ENCODE measurements around the gene CDHR5. TPM values are rescaled to one million over a fixed set of nuclear protein-coding genes. Genes with fewer than 3 reads are reported as not detected.

Gene CDHR5, protein sequence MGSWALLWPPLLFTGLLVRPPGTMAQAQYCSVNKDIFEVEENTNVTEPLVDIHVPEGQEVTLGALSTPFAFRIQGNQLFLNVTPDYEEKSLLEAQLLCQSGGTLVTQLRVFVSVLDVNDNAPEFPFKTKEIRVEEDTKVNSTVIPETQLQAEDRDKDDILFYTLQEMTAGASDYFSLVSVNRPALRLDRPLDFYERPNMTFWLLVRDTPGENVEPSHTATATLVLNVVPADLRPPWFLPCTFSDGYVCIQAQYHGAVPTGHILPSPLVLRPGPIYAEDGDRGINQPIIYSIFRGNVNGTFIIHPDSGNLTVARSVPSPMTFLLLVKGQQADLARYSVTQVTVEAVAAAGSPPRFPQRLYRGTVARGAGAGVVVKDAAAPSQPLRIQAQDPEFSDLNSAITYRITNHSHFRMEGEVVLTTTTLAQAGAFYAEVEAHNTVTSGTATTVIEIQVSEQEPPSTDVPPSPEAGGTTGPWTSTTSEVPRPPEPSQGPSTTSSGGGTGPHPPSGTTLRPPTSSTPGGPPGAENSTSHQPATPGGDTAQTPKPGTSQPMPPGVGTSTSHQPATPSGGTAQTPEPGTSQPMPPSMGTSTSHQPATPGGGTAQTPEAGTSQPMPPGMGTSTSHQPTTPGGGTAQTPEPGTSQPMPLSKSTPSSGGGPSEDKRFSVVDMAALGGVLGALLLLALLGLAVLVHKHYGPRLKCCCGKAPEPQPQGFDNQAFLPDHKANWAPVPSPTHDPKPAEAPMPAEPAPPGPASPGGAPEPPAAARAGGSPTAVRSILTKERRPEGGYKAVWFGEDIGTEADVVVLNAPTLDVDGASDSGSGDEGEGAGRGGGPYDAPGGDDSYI
- total RNA-seq (2022), result not detected in 2 replicates
- Bru-seq, nascent RNA, result not detected
- BruChase-seq, experiment 1, labeled RNA remaining after a 6-hour chase, result percentile 8 among the genes with signal in this experiment
- percentile 8 among the genes with signal in this experiment for BruChase-seq, experiment 2, labeled RNA remaining after a 2-hour chase
- long read RNA-seq, result 0 reads

DNA sequence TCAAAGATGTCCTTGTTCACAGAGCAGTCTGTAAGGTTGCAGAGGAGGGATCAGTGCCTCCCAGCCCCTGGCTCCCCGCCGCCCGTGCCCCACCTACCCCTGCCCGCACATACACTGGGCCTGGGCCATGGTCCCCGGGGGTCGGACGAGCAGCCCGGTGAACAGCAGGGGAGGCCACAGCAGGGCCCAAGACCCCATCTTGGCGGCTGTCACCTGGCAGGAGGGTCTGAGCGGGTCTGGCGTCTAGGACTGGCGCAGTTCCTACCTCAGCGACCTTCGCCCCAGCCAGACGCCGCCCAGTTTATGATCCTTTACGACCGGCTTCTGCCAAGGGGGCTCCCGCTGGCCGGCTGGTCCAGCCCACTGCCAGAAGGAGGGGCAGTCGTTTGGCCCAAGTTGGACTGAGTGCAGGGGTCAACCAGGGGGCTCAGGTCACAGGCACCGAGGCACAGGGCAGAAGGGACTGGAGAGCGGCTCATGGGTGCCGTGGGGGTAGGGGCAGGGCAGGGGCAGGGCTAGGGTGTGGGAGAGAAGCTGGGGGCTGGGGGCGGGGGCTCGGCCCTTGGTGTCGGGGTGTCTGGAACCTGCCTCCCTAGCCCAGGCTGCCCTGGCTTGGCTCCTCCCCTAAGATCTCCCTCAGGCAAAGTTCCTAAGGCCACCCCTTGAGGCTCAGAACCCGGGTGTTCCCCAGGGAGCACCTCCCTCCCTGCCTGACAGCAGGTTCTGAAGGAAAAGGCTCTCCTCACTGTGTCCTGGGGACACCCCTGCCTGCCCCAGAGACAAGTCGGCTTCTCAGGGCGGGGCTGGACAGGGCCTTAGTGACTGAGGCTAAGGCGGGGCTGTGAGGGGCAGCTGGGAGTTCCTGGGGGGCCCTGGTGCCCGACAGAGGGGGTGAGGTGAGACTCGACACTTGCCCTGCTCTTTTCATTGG is at the start of gene CDHR5:
Gene CDHR5 (minus strand): TSS at position 251 of the 931 bp plus-strand sequence. CDS start 53 bp downstream, at position 198.
- H3K36me3 Mint-ChIP-seq (ENCODE audit: insufficient read depth, unreplicated experiment), result peaks cover 15% of the 10 kb centered on the region
- TF ChIP-seq, protein P1, sequence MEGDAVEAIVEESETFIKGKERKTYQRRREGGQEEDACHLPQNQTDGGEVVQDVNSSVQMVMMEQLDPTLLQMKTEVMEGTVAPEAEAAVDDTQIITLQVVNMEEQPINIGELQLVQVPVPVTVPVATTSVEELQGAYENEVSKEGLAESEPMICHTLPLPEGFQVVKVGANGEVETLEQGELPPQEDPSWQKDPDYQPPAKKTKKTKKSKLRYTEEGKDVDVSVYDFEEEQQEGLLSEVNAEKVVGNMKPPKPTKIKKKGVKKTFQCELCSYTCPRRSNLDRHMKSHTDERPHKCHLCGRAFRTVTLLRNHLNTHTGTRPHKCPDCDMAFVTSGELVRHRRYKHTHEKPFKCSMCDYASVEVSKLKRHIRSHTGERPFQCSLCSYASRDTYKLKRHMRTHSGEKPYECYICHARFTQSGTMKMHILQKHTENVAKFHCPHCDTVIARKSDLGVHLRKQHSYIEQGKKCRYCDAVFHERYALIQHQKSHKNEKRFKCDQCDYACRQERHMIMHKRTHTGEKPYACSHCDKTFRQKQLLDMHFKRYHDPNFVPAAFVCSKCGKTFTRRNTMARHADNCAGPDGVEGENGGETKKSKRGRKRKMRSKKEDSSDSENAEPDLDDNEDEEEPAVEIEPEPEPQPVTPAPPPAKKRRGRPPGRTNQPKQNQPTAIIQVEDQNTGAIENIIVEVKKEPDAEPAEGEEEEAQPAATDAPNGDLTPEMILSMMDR (IDR thresholded peaks at IDR 0.05; ENCODE audit: unreplicated experiment), result no peak
- CTCF ChIA-PET, result no interaction called here

DNA sequence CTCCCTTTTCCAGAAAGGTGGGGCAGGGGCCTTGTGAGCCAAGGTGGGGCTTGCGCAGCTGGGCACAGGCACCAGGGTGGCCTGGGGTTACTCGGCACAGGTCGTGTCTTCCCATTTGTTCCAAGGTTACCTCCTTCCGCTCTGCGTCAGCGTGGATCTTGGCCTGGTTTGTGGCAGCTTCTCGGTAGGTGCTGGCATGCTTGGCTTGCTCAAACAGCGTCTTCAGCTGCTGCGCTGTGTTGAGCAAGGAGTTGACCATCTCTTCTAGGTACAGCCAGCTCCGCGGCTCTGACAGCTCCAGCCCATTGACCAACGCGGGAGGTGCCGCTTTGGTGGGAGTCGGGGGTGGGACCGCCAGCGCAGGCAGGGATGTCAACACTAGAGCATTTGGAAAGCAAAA is 49.7 kb upstream of the CDHR5 start:
- POLR2A ChIA-PET, result interaction anchor here (0.8 kb wide), 1 partner anchor 28 kb away, joined by 3 read pairs; no protein-coding TSS in a partner anchor
- intact Hi-C loops (cut with micrococcal nuclease), result no loop called here
- Mint-ChIP-seq H3K4me3 (ENCODE audit: unreplicated experiment) (no peak overlapping the region), H3K9me3 (ENCODE audit: unreplicated experiment) (no peaks in the 10 kb centered on the region), H3K27me3 (ENCODE audit: insufficient read depth, unreplicated experiment) (no peaks in the 10 kb centered on the region), H3K27ac (ENCODE audit: low read depth, unreplicated experiment) (no peak overlapping the region), H3K36me3 (ENCODE audit: insufficient read depth, unreplicated experiment) (peaks cover 75% of the 10 kb centered on the region), H3K4me1 (ENCODE audit: insufficient read depth, unreplicated experiment) (no peaks in the 10 kb centered on the region)
- no TSS peak for BruUV-seq (replicated peaks)
- TF ChIP-seq, protein P1 (IDR thresholded peaks at IDR 0.05; ENCODE audit: unreplicated experiment), result no peak
- DNase-seq (ENCODE audit: unreplicated experiment), result no peak
- CTCF ChIA-PET, result interaction anchor here (0.7 to 0.9 kb wide), 4 partner anchors 9 to 48 kb away, joined by 3 to 4 read pairs (median 3); no protein-coding TSS in a partner anchor

More for the DNA sequence above, at the start of gene CDHR5:
- intact Hi-C loops (cut with micrococcal nuclease), result no loop called here
- BruUV-seq (replicated peaks), result no TSS peak
- no peak for DNase-seq (ENCODE audit: unreplicated experiment)
- Mint-ChIP-seq H3K27ac (ENCODE audit: low read depth, unreplicated experiment) (no peak within 1 kb of the TSS), H3K4me1 (ENCODE audit: insufficient read depth, unreplicated experiment) (no peaks in the 10 kb centered on the region), H3K4me3 (ENCODE audit: unreplicated experiment) (no peak within 1 kb of the TSS), H3K27me3 (ENCODE audit: insufficient read depth, unreplicated experiment) (no peaks in the 10 kb centered on the region), H3K9me3 (ENCODE audit: unreplicated experiment) (no peaks in the 10 kb centered on the region)
- POLR2A ChIA-PET, result interaction anchor here (0.6 to 1.0 kb wide), 2 partner anchors 17 to 206 kb away, joined by 3 read pairs; no protein-coding TSS in a partner anchor

DNA sequence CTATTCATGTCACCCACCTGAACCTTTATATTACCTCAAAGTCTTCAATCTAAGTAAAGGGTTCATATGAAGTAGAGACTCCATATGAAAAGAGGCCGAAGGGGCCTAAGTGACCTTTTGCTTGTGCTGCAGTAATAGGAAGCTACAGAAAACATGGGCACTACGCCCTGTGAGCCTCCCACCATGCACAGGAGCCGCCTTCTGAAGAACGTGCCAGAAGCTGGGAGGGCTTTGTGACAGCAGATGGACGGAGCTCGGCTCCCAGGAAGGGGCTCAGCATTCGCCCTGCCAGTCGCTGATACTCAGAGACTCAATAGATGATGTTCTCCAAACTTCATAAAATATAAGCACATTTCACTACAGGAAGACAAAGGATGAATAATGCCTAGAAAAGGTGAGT is 49.1 kb upstream of the CDHR5 start:
- H3K36me3 Mint-ChIP-seq (ENCODE audit: insufficient read depth, unreplicated experiment), result peaks cover 74% of the 10 kb centered on the region
- H3K4me1 Mint-ChIP-seq (ENCODE audit: insufficient read depth, unreplicated experiment), result no peaks in the 10 kb centered on the region

More for the DNA sequence above, 49.1 kb upstream of the CDHR5 start:
- no TSS peak for BruUV-seq (replicated peaks)
- ChIA-PET POLR2A (interaction anchor here (0.6 to 0.8 kb wide), 2 partner anchors 27 to 51 kb away, joined by 3 read pairs; no protein-coding TSS in a partner anchor), CTCF (interaction anchor here (0.8 to 0.9 kb wide), 3 partner anchors 9 to 49 kb away, joined by 3 to 4 read pairs (median 3); no protein-coding TSS in a partner anchor)
- no peak for DNase-seq (ENCODE audit: unreplicated experiment)
- TF ChIP-seq, protein P1 (IDR thresholded peaks at IDR 0.05; ENCODE audit: unreplicated experiment), result no peak
- no peak overlapping the region for H3K4me3 Mint-ChIP-seq (ENCODE audit: unreplicated experiment)
- H3K9me3 Mint-ChIP-seq (ENCODE audit: unreplicated experiment), result no peaks in the 10 kb centered on the region
- H3K27ac Mint-ChIP-seq (ENCODE audit: low read depth, unreplicated experiment), result no peak overlapping the region
- no peaks in the 10 kb centered on the region for H3K27me3 Mint-ChIP-seq (ENCODE audit: insufficient read depth, unreplicated experiment)
- intact Hi-C loops (cut with micrococcal nuclease), result no loop called here

Measured in MCF 10A (cell line).